Neutrophil (primary cell): ENCODE results near the gene SLC9A7.

ENCODE experiments used
- H3K27ac ChIP-seq: fragments of 200-600 bp; sonication (generic); 2 replicates; pipeline ENCODE4 v1.5.1; 2016; ENCODE audit warnings: mild to moderate bottlenecking, moderate library complexity
- H3K27me3 ChIP-seq: fragments of 200-600 bp; sonication (generic); 2 replicates; pipeline ENCODE4 v1.6.0; 2016; ENCODE audit warnings: mild to moderate bottlenecking
- H3K36me3 ChIP-seq: fragments of 200-600 bp; sonication (generic); 2 replicates; pipeline ENCODE4 v1.5.1; 2017
- H3K4me1 ChIP-seq, 2 experiments: fragments of 200-600 bp in 1 of 2; sonication (generic) in 1 of 2; 1 replicate in 1 of 2; 2 replicates in 1 of 2; pipeline versions ENCODE4 v1.5.1 to v1.6.1; 2013 to 2016; ENCODE audit warnings: low read depth in 1 of 2, low read length in 1 of 2, mild to moderate bottlenecking in 1 of 2, moderate library complexity in 1 of 2; ENCODE audit not compliant: control insufficient read depth in 1 of 2, insufficient read depth in 1 of 2
- H3K4me3 ChIP-seq, 2 experiments: fragments of 200-600 bp in 1 of 2; sonication (generic) in 1 of 2; 1 replicate in 1 of 2; 2 replicates in 1 of 2; pipeline ENCODE4 v1.5.1; 2013 to 2016; ENCODE audit warnings: low read depth in 1 of 2, low read length in 1 of 2, mild to moderate bottlenecking in 1 of 2, moderate library complexity in 1 of 2
- H3K9me3 ChIP-seq: fragments of 200-600 bp; sonication (generic); 2 replicates; pipeline ENCODE4 v1.5.1; 2016
- TF ChIP-seq, protein P1 (sequence below): fragments of 200-600 bp; sonication (generic); IDR thresholded peaks from 2 replicates; pipeline ENCODE4 v1.5.1; 2016; ENCODE audit warnings: antibody characterized with exemption

Gene SLC9A7

DNA sequence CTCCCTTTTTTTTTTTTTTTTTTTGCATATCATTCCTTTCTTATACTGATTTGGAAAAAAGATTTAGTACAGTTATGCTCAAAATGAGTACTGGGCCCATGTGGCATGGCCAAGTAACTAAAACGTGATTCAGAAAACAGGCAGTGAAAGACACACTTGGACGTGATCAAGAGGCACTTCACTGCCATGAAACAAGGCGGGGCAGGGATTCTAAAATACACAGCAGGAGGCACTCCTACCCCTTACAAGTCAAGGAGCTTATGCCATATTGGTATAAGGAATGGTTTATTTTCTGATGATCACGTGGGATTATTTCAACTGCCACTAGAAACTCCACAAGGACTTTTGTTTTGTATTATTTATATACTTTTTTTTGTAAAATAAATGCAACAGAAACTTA lies 113.3 kb downstream of the SLC9A7 start:
- H3K4me3 ChIP-seq, result no peak overlapping the region
- H3K27ac ChIP-seq, result no peak overlapping the region
- TF ChIP-seq, protein P1, sequence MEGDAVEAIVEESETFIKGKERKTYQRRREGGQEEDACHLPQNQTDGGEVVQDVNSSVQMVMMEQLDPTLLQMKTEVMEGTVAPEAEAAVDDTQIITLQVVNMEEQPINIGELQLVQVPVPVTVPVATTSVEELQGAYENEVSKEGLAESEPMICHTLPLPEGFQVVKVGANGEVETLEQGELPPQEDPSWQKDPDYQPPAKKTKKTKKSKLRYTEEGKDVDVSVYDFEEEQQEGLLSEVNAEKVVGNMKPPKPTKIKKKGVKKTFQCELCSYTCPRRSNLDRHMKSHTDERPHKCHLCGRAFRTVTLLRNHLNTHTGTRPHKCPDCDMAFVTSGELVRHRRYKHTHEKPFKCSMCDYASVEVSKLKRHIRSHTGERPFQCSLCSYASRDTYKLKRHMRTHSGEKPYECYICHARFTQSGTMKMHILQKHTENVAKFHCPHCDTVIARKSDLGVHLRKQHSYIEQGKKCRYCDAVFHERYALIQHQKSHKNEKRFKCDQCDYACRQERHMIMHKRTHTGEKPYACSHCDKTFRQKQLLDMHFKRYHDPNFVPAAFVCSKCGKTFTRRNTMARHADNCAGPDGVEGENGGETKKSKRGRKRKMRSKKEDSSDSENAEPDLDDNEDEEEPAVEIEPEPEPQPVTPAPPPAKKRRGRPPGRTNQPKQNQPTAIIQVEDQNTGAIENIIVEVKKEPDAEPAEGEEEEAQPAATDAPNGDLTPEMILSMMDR, result no peak
- H3K36me3 ChIP-seq, result no peaks in the 10 kb centered on the region
- H3K27me3 ChIP-seq, result no peaks in the 10 kb centered on the region
- H3K9me3 ChIP-seq, result no peaks in the 10 kb centered on the region
- peaks cover 20 to 21% of the 10 kb centered on the region in 2 experiments for H3K4me1 ChIP-seq

DNA sequence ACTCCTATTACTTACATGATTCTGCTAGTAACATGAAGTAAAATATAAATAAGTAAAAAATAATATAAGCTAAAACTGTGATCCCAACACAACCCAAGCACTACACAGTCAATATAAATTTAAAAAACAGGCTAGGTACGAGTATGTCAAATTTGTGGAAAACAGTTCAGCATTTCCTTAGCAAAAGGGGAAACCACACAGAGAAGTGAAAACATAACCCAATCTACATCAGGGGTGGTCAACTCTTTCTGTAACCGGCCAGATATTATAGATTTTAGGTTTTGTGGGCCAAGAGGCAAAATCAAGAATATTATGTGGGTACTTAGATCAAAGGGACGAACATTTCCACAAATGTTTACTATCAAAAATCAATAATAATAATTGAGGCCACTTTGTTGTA lies 115.3 kb downstream of the SLC9A7 start:
- H3K4me1 ChIP-seq, result peaks cover 0 to 1% of the 10 kb centered on the region in 2 experiments
- H3K27me3 ChIP-seq, result no peaks in the 10 kb centered on the region
- TF ChIP-seq, protein P1, result no peak
- no peaks in the 10 kb centered on the region for H3K36me3 ChIP-seq
- H3K27ac ChIP-seq, result no peak overlapping the region
- no peaks in the 10 kb centered on the region for H3K9me3 ChIP-seq
- H3K4me3 ChIP-seq, result no peak overlapping the region

DNA sequence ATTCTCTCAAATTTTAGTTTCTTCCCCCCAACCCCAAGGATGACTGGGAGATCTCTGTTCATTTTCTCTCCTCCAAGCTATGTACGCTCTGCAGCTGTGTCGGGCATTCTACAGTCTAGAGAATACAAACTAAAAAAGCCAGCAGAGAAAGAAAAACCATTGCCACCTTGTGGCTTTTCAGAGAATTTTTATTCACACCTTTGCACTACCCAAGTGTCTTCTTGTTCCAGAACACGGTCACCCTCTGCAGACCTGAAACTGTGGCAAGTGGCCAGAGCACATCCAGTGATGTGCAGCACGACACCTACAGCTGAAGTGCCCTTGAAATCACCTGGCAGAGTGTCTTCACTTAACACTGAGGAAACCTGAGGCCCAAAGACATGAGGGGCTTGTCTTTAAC lies 116.8 kb downstream of the SLC9A7 start:
- Histone ChIP-seq H3K4me1 (no peaks in the 10 kb centered on the region), H3K36me3 (no peaks in the 10 kb centered on the region), H3K9me3 (no peaks in the 10 kb centered on the region), H3K4me3 (no peak overlapping the region), H3K27me3 (no peaks in the 10 kb centered on the region), H3K27ac (peak overlapping the region; percentile 44)
- TF ChIP-seq, protein P1, result peak; percentile 44

GRCh38 chrX:46637938-46638337 lies 121.0 kb downstream of the SLC9A7 start:
- Histone ChIP-seq H3K27me3 (no peaks in the 10 kb centered on the region), H3K9me3 (no peaks in the 10 kb centered on the region), H3K36me3 (no peaks in the 10 kb centered on the region), H3K27ac (no peak overlapping the region), H3K4me1 (no peaks in the 10 kb centered on the region), H3K4me3 (no peak overlapping the region)
- TF ChIP-seq, protein P1, result no peak

- Histone ChIP-seq H3K4me3 (no peak overlapping the region), H3K27ac (no peak overlapping the region), H3K4me1 (no peaks in the 10 kb centered on the region), H3K27me3 (no peaks in the 10 kb centered on the region), H3K9me3 (no peaks in the 10 kb centered on the region), H3K36me3 (no peaks in the 10 kb centered on the region)
- TF ChIP-seq, protein P1, result no peak
Observed at GRCh38 chrX:46636223-46636622, 122.7 kb downstream of the SLC9A7 start.

DNA sequence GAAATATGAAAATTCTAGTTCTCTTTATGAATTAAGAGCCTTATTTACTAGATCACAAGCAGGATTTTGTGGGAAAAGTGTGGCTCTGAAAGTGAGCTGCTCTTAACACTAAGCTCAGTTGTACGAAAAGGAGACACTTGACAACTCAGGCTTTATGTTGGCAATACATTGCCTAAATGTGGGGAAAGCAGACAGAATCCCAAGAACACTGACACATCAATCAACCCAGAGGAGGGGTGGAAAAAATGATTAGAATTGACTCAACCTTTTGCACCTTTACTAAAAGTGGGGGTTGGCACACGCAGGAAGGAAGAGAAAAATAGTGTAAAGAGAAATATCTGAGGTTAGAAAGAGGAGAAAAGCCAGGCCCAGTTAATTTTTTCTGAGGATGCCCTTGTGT lies 123.7 kb downstream of the SLC9A7 start:
- TF ChIP-seq, protein P1, result no peak

More for the DNA sequence above, 123.7 kb downstream of the SLC9A7 start:
- Histone ChIP-seq H3K27ac (no peak overlapping the region), H3K9me3 (no peaks in the 10 kb centered on the region), H3K4me1 (peaks cover 0 to 4% of the 10 kb centered on the region in 2 experiments), H3K36me3 (no peaks in the 10 kb centered on the region), H3K4me3 (no peak overlapping the region), H3K27me3 (no peaks in the 10 kb centered on the region)
